GM13976 (cell line): Measurements from ENCODE around the gene DAP.
"Not testable (repeated sequence)": the region's sequence is repeated elsewhere in the genome, so short reads cannot be mapped to it uniquely, and the experiment has no call there.

Experiments
- DNase-seq: peaks from one replicate; pipeline ENCODE4 v3.0.0; 2012; ENCODE audit warnings: low spot score
- CTCF ChIP-seq: IDR thresholded peaks from 2 replicates; pipeline ENCODE4 v1.5.1; 2012; ENCODE audit warnings: borderline replicate concordance, mild to moderate bottlenecking; ENCODE audit not compliant: insufficient read depth; ENCODE audit errors: extremely low read depth, missing control alignments, control extremely low read depth
- in situ Hi-C: fragments of 300-500 bp; cut with MboI; formaldehyde crosslinking; loops from one replicate; pipeline ENCODE4 v1.12.0; 2022; ENCODE audit warnings: low sequenced_read_pairs, mixed read lengths, inconsistent platforms; ENCODE audit not compliant: unreplicated experiment

Gene DAP

GRCh38 chr5:10792336-10792735 is 31.3 kb upstream of the DAP start:
- TF ChIP-seq CTCF = no peak
- in situ Hi-C loops = no loop called here
- DNase-seq = no peak

- in situ Hi-C loops = no loop called here
- no peak for DNase-seq
- TF ChIP-seq CTCF = no peak
These were observed 28.7 kb upstream of the DAP start for GRCh38 chr5:10789726-10790125.

GRCh38 chr5:10789021-10789420 is 28.0 kb upstream of the DAP start:
- no peak for TF ChIP-seq CTCF
- DNase-seq = no peak
- in situ Hi-C loops = no loop called here

- in situ Hi-C loops = no loop called here
- TF ChIP-seq CTCF = no peak
- no peak for DNase-seq
These were observed 27.3 kb upstream of the DAP start for GRCh38 chr5:10788358-10788757.

- no peak for DNase-seq
- in situ Hi-C loops = no loop called here
- no peak for TF ChIP-seq CTCF
These were observed 25.8 kb upstream of the DAP start for GRCh38 chr5:10786835-10787234.

DNA sequence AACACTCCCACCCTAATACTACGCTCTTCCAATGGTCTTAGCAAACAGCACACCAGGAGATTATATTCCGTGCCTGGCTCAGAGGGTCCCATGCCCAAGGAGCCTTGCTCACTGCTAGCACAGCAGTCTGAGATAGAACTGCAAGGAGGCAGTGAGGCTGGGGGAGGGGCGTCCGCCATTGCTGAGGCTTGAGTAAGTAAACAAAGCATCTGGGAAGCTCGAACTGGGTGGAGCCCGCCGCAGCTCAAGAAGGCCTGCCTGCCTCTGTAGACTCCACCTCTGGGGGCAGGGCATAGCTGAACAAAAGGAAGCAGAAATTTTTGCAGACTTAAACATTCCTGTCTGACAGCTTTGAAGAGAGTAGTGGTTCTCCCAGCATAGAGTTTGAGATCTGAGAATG is 19.2 kb upstream of the DAP start:
- DNase-seq, in situ Hi-C loops: not testable (repeated sequence)

DNA sequence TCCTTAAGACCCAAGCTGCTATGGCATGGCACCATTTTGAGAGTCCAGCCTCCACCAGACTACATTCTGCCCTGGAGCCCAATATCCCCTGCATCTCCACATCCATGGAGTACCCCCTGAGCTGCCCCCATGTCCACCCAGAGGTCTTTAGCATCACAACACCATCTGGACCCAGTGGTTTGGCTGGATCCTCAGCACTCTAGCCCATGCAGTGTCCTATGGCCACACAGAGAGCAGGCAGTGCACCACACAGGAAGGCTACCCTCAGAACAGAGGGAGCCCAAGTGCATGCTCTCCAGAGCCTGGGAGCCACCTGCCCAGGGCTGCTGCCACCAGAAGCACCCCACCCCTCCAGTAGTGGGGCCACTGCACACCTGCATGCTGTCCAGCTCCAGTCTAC is 18.6 kb upstream of the DAP start:
- DNase-seq = no peak
- in situ Hi-C loops = no loop called here
- TF ChIP-seq CTCF = no peak
